AG04450 (cell line): ENCODE data around the gene CADM2. TPM values are rescaled to one million over a fixed set of nuclear protein-coding genes. Genes with fewer than 3 reads are reported as not detected.

Experiments
- CTCF ChIA-PET: fragments of 300-600, 350-600 bp; formaldehyde crosslinking; extraction: SDS; loops from one replicate; lab custom pipeline; 2022; ENCODE audit warnings: antibody characterized with exemption, inconsistent platforms; lab: Charles Lee
- POLR2A ChIA-PET: fragments of 350-600 bp; formaldehyde crosslinking; extraction: SDS; loops from one replicate; lab custom pipeline; 2021; ENCODE audit warnings: antibody characterized with exemption, inconsistent platforms; lab: Yijun Ruan, JAX
- DNase-seq: peaks from one replicate; pipeline ENCODE4 v3.0.0-alpha.2; 2011; ENCODE audit warnings: low read depth, low spot score
- H3K27ac ChIP-seq: one replicate; pipeline ENCODE4 v1.5.1; 2012; ENCODE audit warnings: low read depth, low read length, control low read depth
- H3K27me3 ChIP-seq: one replicate; pipeline ENCODE4 v1.6.0; 2012; ENCODE audit warnings: low read length; ENCODE audit not compliant: control insufficient read depth, insufficient read depth
- H3K4me3 ChIP-seq: 2 replicates; pipeline ENCODE4 v1.5.1; 2011; ENCODE audit warnings: mild to moderate bottlenecking, low read depth, low read length, control low read depth
- H3K9me3 ChIP-seq: 2 replicates; pipeline ENCODE4 v1.5.1; 2012; ENCODE audit warnings: low read length; ENCODE audit not compliant: control insufficient read depth, insufficient read depth
- polyA plus RNA-seq: library from polyadenylated mRNA; depleted of rRNA; stranded (reverse); fragments of >200 nt; gene quantifications from 2 replicates; pipeline ENCODE4 v1.2.3, GENCODE V29; 2011
- TF ChIP-seq, protein P1 (sequence below): IDR thresholded peaks from 2 replicates; pipeline ENCODE4 v1.5.1; 2011; ENCODE audit warnings: low read depth, low read length, control low read depth, inconsistent platforms

Gene CADM2
- polyA plus RNA-seq, 1 experiment, result not detected

DNA sequence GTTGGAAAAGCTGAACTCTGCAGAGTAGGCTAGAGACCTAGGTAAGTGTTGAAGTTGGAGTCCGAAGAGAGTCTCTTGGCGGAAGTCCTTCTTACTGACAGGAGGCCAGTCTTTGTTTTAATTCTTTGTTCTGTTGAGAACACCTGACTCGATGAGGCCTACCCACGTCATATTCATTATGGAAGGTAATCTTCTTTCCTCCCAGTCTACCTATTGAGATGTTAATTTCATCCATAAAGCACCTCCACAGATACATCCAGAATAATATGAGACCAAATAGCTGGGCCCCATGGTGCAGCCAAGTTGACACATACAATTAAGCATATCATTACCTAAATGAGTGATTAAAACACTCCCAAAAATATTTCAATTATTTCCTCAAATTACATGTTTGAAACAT, 515.5 kb downstream of the CADM2 start:
- DNase-seq, result no peak
- no peak overlapping the region for H3K4me3 ChIP-seq
- TF ChIP-seq, protein P1, sequence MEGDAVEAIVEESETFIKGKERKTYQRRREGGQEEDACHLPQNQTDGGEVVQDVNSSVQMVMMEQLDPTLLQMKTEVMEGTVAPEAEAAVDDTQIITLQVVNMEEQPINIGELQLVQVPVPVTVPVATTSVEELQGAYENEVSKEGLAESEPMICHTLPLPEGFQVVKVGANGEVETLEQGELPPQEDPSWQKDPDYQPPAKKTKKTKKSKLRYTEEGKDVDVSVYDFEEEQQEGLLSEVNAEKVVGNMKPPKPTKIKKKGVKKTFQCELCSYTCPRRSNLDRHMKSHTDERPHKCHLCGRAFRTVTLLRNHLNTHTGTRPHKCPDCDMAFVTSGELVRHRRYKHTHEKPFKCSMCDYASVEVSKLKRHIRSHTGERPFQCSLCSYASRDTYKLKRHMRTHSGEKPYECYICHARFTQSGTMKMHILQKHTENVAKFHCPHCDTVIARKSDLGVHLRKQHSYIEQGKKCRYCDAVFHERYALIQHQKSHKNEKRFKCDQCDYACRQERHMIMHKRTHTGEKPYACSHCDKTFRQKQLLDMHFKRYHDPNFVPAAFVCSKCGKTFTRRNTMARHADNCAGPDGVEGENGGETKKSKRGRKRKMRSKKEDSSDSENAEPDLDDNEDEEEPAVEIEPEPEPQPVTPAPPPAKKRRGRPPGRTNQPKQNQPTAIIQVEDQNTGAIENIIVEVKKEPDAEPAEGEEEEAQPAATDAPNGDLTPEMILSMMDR, result no peak
- H3K9me3 ChIP-seq, result no peaks in the 10 kb centered on the region
- CTCF ChIA-PET, result no interaction called here
- H3K27me3 ChIP-seq, result no peaks in the 10 kb centered on the region
- no peak overlapping the region for H3K27ac ChIP-seq
- POLR2A ChIA-PET, result no interaction called here

GRCh38 chr3:85475346-85475745, 516.6 kb downstream of the CADM2 start:
- H3K9me3 ChIP-seq, result no peaks in the 10 kb centered on the region
- no peaks in the 10 kb centered on the region for H3K27me3 ChIP-seq
- DNase-seq, result no peak
- POLR2A ChIA-PET, result no interaction called here
- no peak overlapping the region for H3K27ac ChIP-seq
- CTCF ChIA-PET, result no interaction called here
- H3K4me3 ChIP-seq, result no peak overlapping the region
- TF ChIP-seq, protein P1, result no peak

DNA sequence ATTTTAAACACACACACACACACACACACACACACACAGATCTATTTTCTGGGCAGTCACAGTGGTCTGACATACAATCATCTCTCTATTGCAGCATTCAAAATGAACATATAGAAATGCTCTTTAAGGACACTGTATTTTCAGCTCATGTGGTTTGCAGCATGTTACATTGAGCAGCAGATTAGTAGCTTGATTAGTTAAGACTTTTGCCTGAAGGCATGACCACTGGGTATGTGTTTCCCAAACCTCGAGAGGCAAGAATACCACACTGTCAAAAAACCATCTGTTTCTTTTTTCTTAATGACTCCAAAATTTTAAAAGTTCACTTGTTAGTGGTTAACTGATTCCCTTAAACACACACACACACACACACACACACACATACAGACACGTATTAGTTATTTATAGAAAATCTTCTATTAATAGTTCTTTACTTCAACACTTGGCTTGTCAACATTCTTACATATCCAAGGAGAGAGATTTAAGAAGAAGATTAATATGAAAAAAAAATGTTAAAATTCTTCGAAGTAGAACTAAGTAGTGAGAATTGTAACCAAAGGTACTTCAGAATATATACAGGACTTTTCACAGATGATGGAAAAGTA, 518.2 kb downstream of the CADM2 start:
- DNase-seq, result no peak
- POLR2A ChIA-PET, result no interaction called here
- Histone ChIP-seq H3K27me3 (no peaks in the 10 kb centered on the region), H3K9me3 (no peaks in the 10 kb centered on the region), H3K4me3 (no peak overlapping the region), H3K27ac (no peak overlapping the region)
- TF ChIP-seq, protein P1, result no peak
- CTCF ChIA-PET, result no interaction called here

- Histone ChIP-seq H3K4me3 (no peak overlapping the region), H3K27me3 (no peaks in the 10 kb centered on the region), H3K9me3 (no peaks in the 10 kb centered on the region), H3K27ac (no peak overlapping the region)
- ChIA-PET CTCF (no interaction called here), POLR2A (no interaction called here)
- no peak for DNase-seq
- TF ChIP-seq, protein P1, result no peak
Observed at GRCh38 chr3:85481411-85482212, 522.8 kb downstream of the CADM2 start.

GRCh38 chr3:85482213-85482490, 523.4 kb downstream of the CADM2 start:
- POLR2A ChIA-PET, result no interaction called here
- Histone ChIP-seq H3K27me3 (no peaks in the 10 kb centered on the region), H3K4me3 (no peak overlapping the region), H3K27ac (no peak overlapping the region), H3K9me3 (no peaks in the 10 kb centered on the region)
- CTCF ChIA-PET, result no interaction called here
- DNase-seq, result no peak
- TF ChIP-seq, protein P1, result no peak
